NCI-H2029 treated with DMSO at 0.1 percent for 48 hours (cell line): ENCODE results near the gene TMEM187.

Experiments
- DNase-seq: peaks from one replicate; lab custom pipeline; 2025; lab: John Stamatoyannopoulos, UW

Gene TMEM187

GRCh38 chrX:153972368-153973126 is at the start of gene TMEM187:
Gene TMEM187, plus strand, starts transcription at chrX:153972754. Its CDS starts 9,309 bp downstream, at chrX:153982063.
- DNase-seq, result peak; percentile 40

GRCh38 chrX:153922932-153923857 is 49.4 kb upstream of the TMEM187 start:
- peak; percentile 16 for DNase-seq

DNA sequence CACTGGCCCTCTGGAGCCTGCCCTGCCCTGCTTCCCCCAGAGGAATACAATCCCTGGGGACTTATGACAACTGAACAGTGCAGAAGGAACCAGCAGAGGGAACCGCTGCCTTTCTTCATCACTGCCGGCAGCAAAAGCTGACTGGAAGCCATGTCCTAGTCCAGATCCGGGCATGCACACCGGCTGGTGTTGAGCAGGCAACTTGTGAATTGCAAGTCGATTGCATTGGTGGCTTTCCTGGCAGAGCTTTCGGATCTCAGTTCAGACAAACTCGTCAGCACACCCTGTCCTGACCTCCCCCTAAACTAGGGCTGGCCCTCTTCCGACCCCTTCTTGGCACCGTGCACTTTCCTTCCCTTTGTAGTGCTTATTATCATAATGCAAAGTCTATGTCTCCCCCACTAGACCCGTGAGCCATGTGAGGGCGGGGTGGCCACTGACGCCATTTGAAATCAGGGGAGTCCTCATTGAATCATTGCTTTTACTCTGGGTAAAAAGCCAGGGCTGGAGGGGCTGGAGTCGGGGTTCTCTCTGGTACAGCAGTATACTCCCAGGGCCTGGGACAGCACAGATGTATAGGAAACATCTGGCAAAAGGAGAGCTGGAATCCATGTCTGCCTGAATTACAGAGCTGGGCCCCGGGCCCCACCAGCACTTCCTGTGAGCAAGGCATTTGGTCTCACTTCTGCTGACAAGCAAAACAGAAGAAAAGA is 48.2 kb upstream of the TMEM187 start:
- no peak for DNase-seq

GRCh38 chrX:153925387-153925738 is 47.2 kb upstream of the TMEM187 start:
- DNase-seq, result no peak

- DNase-seq, result no peak
Observed at GRCh38 chrX:153925739-153926551, 46.6 kb upstream of the TMEM187 start, which contains the start of gene ARHGAP4. Gene ARHGAP4, minus strand, starts transcription at chrX:153926264. Its CDS starts 62 bp downstream, at chrX:153926202.

DNA sequence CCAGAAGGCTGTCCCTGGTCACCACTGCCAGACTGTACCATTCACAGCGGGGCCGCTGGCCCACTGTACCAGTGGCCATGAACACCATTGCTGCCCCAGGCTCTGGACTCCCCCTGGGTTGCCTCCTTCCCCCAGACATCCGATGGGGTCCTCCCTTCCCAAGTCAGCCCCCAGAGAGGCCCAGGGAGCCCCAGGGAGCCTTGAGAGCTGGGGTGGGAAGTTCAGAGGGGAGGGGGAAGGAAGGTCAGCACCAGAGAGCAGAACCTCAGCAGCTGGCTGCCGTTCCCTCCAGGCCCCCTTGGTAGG is 46.0 kb upstream of the TMEM187 start:
- no peak for DNase-seq

GRCh38 chrX:153926858-153927671 is 45.5 kb upstream of the TMEM187 start:
- peak; percentile 13 for DNase-seq

GRCh38 chrX:153927672-153927921 is 45.0 kb upstream of the TMEM187 start:
- no peak for DNase-seq

GRCh38 chrX:153927922-153928760 is 44.4 kb upstream of the TMEM187 start:
- DNase-seq, result peak; percentile 78

GRCh38 chrX:153928846-153929245 is 43.7 kb upstream of the TMEM187 start:
- no peak for DNase-seq

DNA sequence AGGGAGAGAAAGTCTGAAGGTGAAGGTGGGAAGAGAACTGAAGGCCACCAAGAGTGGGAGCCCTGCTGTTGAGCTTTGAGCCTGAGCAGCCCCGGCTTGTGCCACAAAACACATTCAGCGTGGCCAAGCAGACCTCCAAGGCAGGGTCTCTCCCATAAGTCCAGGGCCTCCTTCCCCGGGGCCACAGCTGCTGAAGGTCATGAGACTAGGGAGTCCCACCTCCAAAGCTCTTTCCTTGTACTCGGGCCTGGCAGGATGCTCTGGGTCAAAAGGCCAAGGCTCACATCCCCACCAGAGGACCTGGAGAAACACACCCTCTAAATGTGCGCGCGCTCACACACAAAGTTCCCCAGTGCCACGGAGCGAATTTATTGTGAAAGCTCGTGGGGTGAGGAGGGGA is 43.0 kb upstream of the TMEM187 start:
- no peak for DNase-seq

DNA sequence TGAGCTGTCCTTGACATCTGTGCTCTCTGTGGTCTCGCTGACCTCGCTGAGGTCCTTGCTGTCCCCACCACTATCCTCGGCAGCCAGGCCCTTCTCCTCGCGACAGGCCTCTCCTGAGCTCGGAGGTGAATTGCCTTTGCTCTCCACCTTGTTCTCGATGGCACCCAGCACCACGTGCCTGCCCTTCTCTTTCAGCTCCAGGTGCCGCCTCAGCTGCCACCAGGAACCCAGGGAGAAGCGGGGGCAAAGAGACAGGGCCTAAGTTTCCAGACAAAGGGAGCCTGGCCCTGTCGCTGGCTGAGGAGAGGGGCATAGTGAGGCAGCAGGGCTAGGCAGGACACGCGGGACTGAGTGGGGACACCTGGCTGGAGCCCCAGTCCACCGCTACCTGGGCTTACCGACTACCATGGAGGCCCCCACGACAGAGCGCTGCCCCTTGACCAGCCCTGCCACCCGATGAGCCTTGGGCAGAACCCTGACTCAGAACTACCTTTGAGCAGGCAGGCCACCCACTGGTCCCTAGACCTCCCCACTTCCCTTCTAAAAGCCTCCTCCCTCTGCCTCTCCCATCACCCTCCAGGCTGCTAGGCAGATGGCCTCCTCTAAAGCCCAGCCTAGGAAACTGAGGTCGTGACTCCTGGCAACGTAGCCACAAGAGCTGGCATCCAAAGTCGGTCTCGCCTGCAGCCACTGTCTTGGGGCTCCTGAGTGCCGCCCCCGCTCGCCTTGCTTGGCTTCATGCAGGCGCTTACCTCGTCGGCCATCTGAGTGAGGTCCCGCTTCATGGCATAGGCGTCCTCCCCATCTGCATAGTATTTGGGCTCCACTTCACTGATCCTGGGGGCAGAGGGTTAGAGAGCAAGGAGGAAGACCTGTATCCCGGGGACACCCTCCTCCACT is 42.3 kb upstream of the TMEM187 start:
- no peak for DNase-seq

- no peak for DNase-seq
Observed at GRCh38 chrX:153931151-153931550, 41.4 kb upstream of the TMEM187 start.

- no peak for DNase-seq
Observed at GRCh38 chrX:153931748-153932147, 40.8 kb upstream of the TMEM187 start.

DNA sequence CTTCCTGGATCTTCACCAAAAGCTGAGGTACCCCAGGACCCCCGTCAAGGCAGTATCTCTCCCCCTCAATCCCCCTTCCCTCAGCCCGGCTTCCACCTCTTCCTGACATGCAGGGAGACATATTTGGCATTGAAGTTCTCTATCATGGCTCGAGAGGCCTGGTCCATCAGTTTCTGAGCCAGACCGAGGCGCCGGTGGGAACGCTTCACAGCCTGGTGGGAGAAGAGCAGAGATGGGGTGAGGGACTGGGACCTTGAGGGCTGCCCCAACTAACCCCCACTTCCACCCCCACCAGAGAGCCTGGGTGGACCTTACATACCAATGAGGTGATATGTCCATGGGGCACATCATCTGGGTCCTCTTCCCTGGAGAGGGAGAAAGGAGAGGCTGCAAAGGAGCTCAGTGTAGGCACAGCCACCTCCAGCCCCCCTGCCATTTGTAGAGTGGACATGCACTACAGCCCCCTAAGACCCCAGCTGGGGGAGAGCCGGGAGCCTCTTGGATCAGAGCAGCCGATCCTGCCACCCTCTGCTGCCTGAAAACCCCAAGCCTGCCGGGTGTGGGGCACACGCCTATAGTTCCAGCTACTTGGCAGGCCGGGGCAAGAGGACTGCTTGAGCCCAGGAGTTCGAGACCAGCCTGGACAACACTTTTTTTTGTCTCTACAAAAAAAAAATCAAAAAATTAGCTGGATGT is 40.2 kb upstream of the TMEM187 start:
- no peak for DNase-seq

GRCh38 chrX:153933748-153934147 is 38.8 kb upstream of the TMEM187 start:
- no peak for DNase-seq

DNA sequence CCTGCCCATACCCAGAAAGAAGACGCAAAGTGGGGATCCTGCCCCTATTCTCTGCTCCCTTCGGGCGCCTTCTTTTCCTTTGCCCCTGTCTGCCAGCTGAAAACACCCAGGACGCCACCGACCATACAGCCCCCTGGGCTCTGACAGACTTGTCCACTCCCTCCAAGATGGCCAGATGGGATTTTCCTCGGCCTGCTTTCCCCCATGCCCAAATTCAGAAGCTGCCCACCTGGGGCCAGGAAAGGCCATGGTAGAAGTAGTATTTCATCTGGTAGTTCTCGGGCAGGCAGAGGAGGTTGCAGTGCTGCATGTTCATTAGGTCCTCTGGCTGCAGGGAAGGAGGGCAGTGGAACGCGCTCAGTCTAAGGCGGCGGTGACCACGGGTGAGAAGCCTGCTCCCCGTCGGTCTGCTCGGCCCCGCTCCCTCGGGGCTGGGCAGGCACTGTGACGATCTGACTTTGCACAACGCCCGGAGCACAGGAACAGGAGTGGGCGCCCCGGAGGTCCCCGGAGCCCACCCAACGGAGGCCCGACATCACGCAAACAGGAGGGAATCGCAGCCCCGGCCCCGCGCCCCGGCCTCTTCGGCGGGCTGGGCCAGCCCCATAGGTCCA is 38.3 kb upstream of the TMEM187 start:
- DNase-seq, result no peak

GRCh38 chrX:153934762-153935325 is 37.7 kb upstream of the TMEM187 start, which contains the start of gene NAA10:
Gene NAA10, minus strand, starts transcription at chrX:153935037. Its CDS starts 133 bp downstream, at chrX:153934904.
- peak; percentile 7 for DNase-seq
